Inferior parietal cortex (tissue), 1 donor: ENCODE measurements around the gene MRPL27.
A peak's percentile ranks its signal among the peaks of the same experiment; 100 is the strongest.
"Not testable (repeated sequence)": the region's sequence is repeated elsewhere in the genome, so short reads cannot be mapped to it uniquely, and the experiment has no call there.

ENCODE experiments used
- DNase-seq: peaks from one replicate; pipeline ENCODE4 v3.0.0-alpha.2; 2016; ENCODE audit errors: extremely low spot score

Gene MRPL27

GRCh38 chr17:50345432-50346312 lies 27.3 kb downstream of the MRPL27 start, which contains the start of gene XYLT2:
XYLT2 (plus strand) TSS chr17:50346126; CDS start chr17:50346141, 15 bp downstream.
- DNase-seq: peak; percentile 73

- no peak for DNase-seq
Measured at GRCh38 chr17:50344731-50345365, 28.1 kb downstream of the MRPL27 start.

DNA sequence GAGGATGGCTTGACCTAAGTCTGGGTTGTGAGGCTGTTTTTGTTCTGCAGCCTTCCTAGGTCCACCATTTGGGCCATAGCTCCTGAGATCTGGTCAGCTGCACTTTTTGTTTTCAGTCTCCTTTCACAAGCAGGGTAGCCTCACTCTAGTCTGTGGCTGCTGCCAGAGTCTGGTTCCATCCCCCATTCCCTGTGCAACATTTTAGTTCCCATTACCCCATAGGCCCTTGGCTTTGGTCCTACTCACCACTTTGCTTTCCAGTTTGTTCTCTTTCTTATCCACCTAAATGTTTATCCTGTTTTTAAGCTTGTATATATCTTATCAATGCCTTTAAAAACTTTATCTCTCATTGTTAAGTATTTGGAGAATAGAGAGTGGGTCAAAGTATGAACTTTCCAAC lies 33.6 kb downstream of the MRPL27 start:
- no peak for DNase-seq

DNA sequence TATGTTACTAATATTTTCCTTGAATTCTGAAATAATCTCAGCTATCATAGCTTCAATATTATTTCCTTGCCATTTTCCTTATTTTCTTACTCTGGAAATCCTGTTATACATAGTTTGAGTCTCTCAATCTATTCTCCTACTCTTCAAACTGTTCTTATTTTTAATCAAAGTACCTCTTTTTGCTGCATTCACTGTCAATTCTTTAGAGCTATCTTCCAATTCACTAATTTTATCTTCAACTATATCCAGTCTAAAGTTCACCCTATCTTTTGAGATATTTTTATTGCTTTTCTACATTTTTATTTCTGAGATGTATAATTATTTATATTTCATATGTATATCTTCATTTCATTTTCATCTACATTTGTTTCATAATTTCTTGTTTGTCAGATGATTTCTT lies 34.3 kb downstream of the MRPL27 start:
- DNase-seq: no peak

GRCh38 chr17:50337956-50338355 lies 35.0 kb downstream of the MRPL27 start:
- DNase-seq: no peak

DNA sequence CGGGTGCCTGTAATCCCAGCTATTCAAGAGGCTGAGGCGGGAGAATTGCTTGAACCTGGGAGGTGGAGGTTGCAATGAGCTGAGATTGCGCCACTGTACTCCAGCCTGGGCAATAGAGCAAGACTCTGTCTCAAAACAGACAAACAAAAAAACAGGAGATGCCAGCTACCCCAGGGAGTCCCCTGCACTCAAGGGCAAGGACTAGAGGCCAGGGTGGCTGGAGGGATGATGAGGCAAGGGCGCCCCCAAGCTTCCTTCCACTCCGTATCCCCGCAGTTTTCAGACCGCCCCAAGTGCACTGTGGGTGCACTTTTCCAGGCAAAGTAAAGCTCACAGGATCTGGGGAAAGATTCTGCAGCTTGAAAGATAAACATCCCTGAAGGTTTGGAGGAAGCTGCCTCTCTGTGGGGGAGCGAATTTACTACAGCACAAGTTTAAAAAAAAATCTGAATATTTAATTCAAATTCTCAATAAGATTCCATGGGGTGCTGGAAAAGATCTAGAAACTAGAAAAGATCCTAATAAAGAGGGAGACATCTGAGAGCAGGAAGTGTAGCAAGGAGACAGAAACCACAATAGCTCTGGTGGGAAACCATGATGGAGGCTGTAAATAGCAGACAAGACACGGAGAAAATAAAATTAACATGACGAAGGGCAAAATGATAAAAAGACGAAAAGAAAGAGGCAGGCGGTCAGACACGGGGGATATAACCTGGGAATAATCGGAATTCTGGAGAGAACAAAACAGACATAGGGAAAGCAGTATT lies 39.5 kb downstream of the MRPL27 start:
- not testable (repeated sequence) for DNase-seq

GRCh38 chr17:50332196-50332595 lies 40.8 kb downstream of the MRPL27 start:
- DNase-seq: no peak

GRCh38 chr17:50331085-50331791 lies 41.7 kb downstream of the MRPL27 start:
- no peak for DNase-seq

GRCh38 chr17:50330151-50330775 lies 42.7 kb downstream of the MRPL27 start:
- no peak for DNase-seq

- no peak for DNase-seq
Measured at GRCh38 chr17:50329716-50330115, 43.3 kb downstream of the MRPL27 start.

- no peak for DNase-seq
Measured at GRCh38 chr17:50328363-50329325, 44.3 kb downstream of the MRPL27 start.

DNA sequence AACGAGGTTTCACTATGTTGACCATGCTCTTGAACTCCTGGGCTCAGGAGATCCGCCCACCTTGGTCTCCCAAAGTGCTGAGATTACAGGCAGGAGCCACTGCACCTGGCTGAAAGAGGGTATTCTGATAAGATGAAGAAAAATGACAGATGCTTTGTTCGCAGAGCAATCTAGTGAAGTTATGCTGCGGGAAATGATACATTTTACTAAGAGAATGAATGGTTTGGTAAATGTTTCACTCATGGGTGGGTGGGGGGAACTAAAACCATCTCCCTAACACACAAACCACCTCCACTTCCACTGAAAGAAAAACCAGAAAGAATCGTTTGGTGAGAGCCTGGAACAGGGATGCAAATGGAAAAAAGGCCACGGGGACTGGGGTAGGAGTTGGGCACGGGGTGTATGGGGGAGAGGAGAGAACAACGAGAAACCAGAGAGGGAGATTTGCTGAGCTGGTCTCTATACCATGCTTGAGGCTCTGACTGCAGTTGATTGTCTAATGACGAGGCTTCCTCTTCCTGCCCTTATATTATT lies 46.1 kb downstream of the MRPL27 start:
- DNase-seq: no peak

DNA sequence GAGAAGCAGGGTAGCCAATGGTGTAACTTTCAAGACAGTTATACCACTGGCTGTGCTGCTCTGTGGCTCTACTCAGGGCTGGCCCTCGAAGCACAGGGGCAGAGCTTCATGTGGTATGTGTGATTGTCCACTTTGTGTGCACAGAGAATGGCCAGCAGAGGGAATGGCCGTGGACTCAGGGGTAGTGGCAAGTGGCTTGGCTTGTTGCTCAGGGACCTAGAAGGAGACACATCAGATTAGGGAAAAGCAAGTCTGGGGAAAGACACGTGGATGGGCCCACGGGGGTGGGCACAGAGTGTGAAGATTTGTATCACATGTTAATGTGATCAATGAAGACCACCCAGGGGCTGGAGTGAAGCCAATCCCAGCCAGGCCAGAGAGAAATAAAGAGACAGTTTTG lies 47.1 kb downstream of the MRPL27 start:
- DNase-seq: no peak

DNA sequence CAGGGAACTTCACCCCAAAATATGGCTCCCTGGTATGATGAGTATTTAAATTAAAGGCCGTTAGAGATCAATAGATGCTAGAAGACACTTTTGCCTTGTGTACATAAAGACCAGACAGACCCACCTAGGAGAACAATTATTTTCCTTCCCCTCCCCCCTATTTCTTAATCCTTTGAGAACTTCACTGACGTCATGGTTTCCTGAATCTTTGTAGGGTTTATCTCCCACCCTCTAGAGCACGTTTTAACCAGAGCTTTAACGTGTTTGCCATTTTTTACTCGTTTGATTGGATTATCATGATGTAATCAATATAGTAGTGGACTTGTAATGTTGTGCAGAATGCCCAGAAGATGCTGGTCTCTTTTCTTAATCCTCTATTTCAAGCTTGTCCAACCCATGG lies 49.9 kb downstream of the MRPL27 start:
- DNase-seq: no peak

- no peak for DNase-seq
Measured at GRCh38 chr17:50322271-50322670, 50.7 kb downstream of the MRPL27 start.

GRCh38 chr17:50319306-50320004 lies 53.5 kb downstream of the MRPL27 start:
- DNase-seq: no peak

DNA sequence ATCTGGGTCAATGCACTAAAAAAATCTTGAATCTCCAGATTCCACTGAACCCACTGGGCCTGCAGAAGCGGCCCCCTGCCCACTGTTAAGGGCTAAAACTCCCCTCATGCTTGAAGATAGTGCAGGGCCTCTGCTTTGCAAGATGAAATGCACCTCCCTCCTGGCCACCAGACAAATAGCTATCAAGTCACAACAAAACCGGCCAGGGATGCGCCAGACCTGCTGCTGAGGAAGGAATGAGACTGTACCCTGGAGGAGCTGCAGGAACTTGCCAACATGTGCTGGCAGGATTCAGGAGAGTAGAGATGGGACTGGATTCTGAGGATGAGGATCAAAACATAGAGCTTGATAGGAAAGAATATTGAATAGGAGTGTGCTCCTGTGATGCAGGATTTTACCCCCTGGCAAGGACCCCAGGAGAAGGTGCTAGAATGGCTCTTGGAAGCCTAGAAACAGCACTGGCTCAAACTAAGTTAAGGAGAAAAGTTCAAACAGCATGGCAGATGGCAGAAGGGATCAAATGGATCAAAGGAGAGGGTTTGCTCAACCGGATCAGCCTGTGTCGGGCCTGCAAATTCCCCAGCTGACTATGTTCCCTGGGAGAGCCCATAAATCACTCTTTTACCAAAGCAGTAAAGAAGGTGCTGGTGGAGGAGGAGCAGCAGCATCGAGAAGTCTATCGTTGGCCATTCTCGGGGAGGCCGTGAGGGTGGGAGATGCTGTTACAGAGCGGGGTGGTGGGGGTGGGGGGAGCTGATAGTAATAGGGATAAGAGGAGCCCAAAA lies 54.3 kb downstream of the MRPL27 start:
- no peak for DNase-seq
